ENCODE measurements around the gene FAM241A.

GRCh38 chr4:112175840-112176239 is 30.6 kb downstream of the FAM241A start:
- TF ChIP-seq ATF3 (IDR thresholded peaks at IDR 0.05) (no peak), ATF3 (CRISPR knock-in tag; conservative IDR thresholded peaks at IDR 0.05) (no peak), POLR2A (conservative IDR thresholded peaks at IDR 0.05) (no peak), USF1 (CRISPR knock-in tag; IDR thresholded peaks at IDR 0.05) (no peak), RAD21 (CRISPR knock-in tag; conservative IDR thresholded peaks at IDR 0.05 in 1 of 2, IDR thresholded peaks at IDR 0.05 in 1 of 2) (no peak), SP2 (IDR thresholded peaks at IDR 0.05; ENCODE audit: extremely low read depth, low read depth, low read length, poor library complexity, severe bottlenecking) (no peak), ESRRB (CRISPR knock-in tag; IDR thresholded peaks at IDR 0.05; ENCODE audit: borderline replicate concordance) (no peak), SP1 (CRISPR knock-in tag; IDR thresholded peaks at IDR 0.05) (no peak), ZNF316 (IDR thresholded peaks at IDR 0.05) (no peak), SRF (CRISPR knock-in tag; IDR thresholded peaks at IDR 0.05) (no peak), HMGXB4 (CRISPR knock-in tag; IDR thresholded peaks at IDR 0.05) (no peak), CTCF (IDR thresholded peaks at IDR 0.05 in 2 of 3, conservative IDR thresholded peaks at IDR 0.05 in 1 of 3; ENCODE audit: insufficient read depth in 2 of 3, low read depth in 1 of 3, low read length in 3 of 3) (no peak), MTA2 (IDR thresholded peaks at IDR 0.05; ENCODE audit: low read depth) (no peak), ATF4 (CRISPR knock-in tag; IDR thresholded peaks at IDR 0.05) (no peak)

All from K562 (cell line).